Fibroblast of lung (primary cell): Measurements from ENCODE around the gene SLC5A12. TPM values are rescaled to one million over a fixed set of nuclear protein-coding genes. Genes with fewer than 3 reads are reported as not detected.

Source experiments
- DNase-seq, 2 donors: peaks; one replicate each; pipeline versions ENCODE4 v3.0.0 to v3.0.0-alpha.2; 2010; ENCODE audit warnings: low read depth in 2 of 2
- H2AFZ ChIP-seq: 2 replicates; pipeline ENCODE4 v1.5.1; 2012; ENCODE audit warnings: low read length, control low read depth, inconsistent platforms
- H3K27ac ChIP-seq: 2 replicates; pipeline ENCODE4 v1.5.1; 2011; ENCODE audit warnings: low read length, control low read depth; ENCODE audit not compliant: insufficient read depth
- H3K27me3 ChIP-seq: 2 replicates; pipeline ENCODE4 v1.5.1; 2011; ENCODE audit warnings: mild to moderate bottlenecking, low read length; ENCODE audit not compliant: control insufficient read depth, insufficient read depth
- H3K36me3 ChIP-seq: 2 replicates; pipeline ENCODE4 v1.5.1; 2011; ENCODE audit warnings: low read length; ENCODE audit not compliant: control insufficient read depth, insufficient read depth
- H3K4me1 ChIP-seq: 2 replicates; pipeline ENCODE4 v1.5.1; 2011; ENCODE audit warnings: low read length; ENCODE audit not compliant: control insufficient read depth, insufficient read depth; ENCODE audit errors: extremely low read depth
- H3K4me2 ChIP-seq: 2 replicates; pipeline ENCODE4 v1.5.1; 2011; ENCODE audit warnings: low read length, control low read depth; ENCODE audit not compliant: insufficient read depth; ENCODE audit errors: extremely low read depth
- H3K4me3 ChIP-seq, 4 experiments: fragments of 200-600 bp in 1 of 4; sonication (generic) in 1 of 4; replicated peaks in 1 of 4; 2 replicates each; pipeline ENCODE4 v1.5.1; 2011 to 2016; ENCODE audit warnings: low read length in 4 of 4, low read depth in 3 of 4, mild to moderate bottlenecking in 3 of 4, control low read depth in 2 of 4, inconsistent platforms in 1 of 4, mixed read lengths in 1 of 4; ENCODE audit not compliant: insufficient read depth in 1 of 4; ENCODE audit errors: control extremely low read depth in 1 of 4
- H3K79me2 ChIP-seq: 2 replicates; pipeline ENCODE4 v1.5.1; 2012; ENCODE audit warnings: mild to moderate bottlenecking, low read length, inconsistent platforms; ENCODE audit not compliant: control insufficient read depth, insufficient read depth
- H3K9ac ChIP-seq: 2 replicates; pipeline ENCODE4 v1.5.1; 2011; ENCODE audit warnings: mild to moderate bottlenecking, low read length, control low read depth; ENCODE audit not compliant: insufficient read depth
- H3K9me3 ChIP-seq: 2 replicates; pipeline ENCODE4 v1.5.1; 2012; ENCODE audit warnings: low read depth, low read length; ENCODE audit not compliant: control insufficient read depth, insufficient read depth
- H4K20me1 ChIP-seq: 2 replicates; pipeline ENCODE4 v1.5.1; 2011; ENCODE audit warnings: low read length; ENCODE audit not compliant: control insufficient read depth, insufficient read depth; ENCODE audit errors: extremely low read depth
- EZH2 ChIP-seq: IDR thresholded peaks from 2 replicates; pipeline ENCODE4 v1.5.1; 2012; ENCODE audit warnings: low read length, control low read depth, mild to moderate bottlenecking; ENCODE audit errors: missing control alignments
- polyA plus RNA-seq, 2 donors: library from polyadenylated mRNA; depleted of rRNA in 1 of 2; stranded (reverse) in 1 of 2; unstranded in 1 of 2; fragments of >200 nt; gene quantifications; 2 replicates each; pipeline ENCODE4 v1.2.1, GENCODE V29; 2011 to 2012; ENCODE audit warnings: missing spikeins in 1 of 2
- total RNA-seq: library from RNA; depleted of rRNA; stranded (reverse); fragments of >200 nt; gene quantifications from 2 replicates; pipeline ENCODE4 v1.2.1, GENCODE V29; 2014
- TF ChIP-seq, protein P1 (sequence below), 2 donors: IDR thresholded peaks in 1 of 2; conservative IDR thresholded peaks in 1 of 2; 1 replicate in 1 of 2; 2 replicates in 1 of 2; pipeline ENCODE4 v1.5.1; 2011 to 2012; ENCODE audit warnings: low read length in 2 of 2, control low read depth in 1 of 2, inconsistent platforms in 1 of 2, low read depth in 1 of 2, mild to moderate bottlenecking in 1 of 2

SLC5A12 gene
- total and polyA plus RNA-seq, 2 donors (not counting 1 experiment from before 2014, with no cell fraction given), result under 0.01 to 0.03 TPM

DNA sequence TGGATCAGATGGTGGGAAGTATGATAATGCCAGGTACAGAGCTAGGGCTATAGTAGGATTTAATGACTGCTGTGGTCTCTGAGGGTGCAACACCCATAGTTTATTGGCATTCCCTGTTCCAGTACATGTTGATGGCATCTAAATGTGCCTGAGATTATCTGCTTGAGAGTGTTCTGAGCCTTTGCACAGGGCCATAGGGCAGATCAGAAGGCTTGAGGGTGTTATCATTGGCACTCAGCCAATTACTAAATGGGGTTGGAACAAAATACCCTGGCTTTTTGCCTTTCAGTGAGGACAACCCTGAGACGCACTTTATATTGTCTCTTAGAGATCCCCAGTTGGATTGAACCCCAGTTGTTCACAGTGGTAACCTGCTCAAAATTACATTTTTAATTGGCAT is 6.7 kb downstream of the SLC5A12 start:
- H2AFZ ChIP-seq, result no peak overlapping the region
- no peaks in the 10 kb centered on the region for H3K36me3 ChIP-seq
- no peaks in the 10 kb centered on the region for H3K9me3 ChIP-seq
- H3K27ac ChIP-seq, result no peak overlapping the region
- H3K9ac ChIP-seq, result no peak overlapping the region
- H3K27me3 ChIP-seq, result no peaks in the 10 kb centered on the region
- H3K4me3 ChIP-seq, result no peak overlapping the region
- no peak overlapping the region for H3K4me2 ChIP-seq
- H3K4me1 ChIP-seq, result no peaks in the 10 kb centered on the region
- no peaks in the 10 kb centered on the region for H4K20me1 ChIP-seq
- no peak for DNase-seq
- TF ChIP-seq, protein P1, sequence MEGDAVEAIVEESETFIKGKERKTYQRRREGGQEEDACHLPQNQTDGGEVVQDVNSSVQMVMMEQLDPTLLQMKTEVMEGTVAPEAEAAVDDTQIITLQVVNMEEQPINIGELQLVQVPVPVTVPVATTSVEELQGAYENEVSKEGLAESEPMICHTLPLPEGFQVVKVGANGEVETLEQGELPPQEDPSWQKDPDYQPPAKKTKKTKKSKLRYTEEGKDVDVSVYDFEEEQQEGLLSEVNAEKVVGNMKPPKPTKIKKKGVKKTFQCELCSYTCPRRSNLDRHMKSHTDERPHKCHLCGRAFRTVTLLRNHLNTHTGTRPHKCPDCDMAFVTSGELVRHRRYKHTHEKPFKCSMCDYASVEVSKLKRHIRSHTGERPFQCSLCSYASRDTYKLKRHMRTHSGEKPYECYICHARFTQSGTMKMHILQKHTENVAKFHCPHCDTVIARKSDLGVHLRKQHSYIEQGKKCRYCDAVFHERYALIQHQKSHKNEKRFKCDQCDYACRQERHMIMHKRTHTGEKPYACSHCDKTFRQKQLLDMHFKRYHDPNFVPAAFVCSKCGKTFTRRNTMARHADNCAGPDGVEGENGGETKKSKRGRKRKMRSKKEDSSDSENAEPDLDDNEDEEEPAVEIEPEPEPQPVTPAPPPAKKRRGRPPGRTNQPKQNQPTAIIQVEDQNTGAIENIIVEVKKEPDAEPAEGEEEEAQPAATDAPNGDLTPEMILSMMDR (conservative IDR thresholded peaks at IDR 0.05 in 1 of 2, IDR thresholded peaks at IDR 0.05 in 1 of 2; ENCODE audit: low read depth in 1 of 2, low read length in 2 of 2), result no peak
- TF ChIP-seq EZH2, result no peak
- no peaks in the 10 kb centered on the region for H3K79me2 ChIP-seq

DNA sequence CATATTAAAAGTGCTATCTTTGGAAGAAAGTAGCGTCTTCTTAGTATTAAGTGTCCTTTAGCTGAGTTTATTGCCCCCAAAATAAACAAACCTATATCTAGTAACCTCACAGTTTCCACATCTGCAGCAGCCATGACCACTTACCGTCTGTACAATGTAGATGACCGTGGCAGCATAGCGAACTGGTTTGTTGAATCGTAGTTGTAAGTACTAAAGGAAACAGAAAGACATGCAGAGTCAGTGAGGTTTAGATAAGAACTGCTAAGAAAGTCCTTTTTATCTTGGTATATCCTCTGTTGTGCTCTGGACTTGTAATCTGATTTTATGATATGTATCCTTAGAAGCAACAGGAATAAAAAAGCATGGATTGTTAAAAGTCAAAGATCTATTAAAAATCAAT is 9.4 kb downstream of the SLC5A12 start:
- H3K9me3 ChIP-seq, result no peaks in the 10 kb centered on the region
- H3K4me2 ChIP-seq, result no peak overlapping the region
- no peaks in the 10 kb centered on the region for H3K4me1 ChIP-seq
- no peak overlapping the region for H3K9ac ChIP-seq
- H2AFZ ChIP-seq, result no peak overlapping the region
- no peaks in the 10 kb centered on the region for H3K27me3 ChIP-seq
- H3K27ac ChIP-seq, result no peak overlapping the region
- no peaks in the 10 kb centered on the region for H3K36me3 ChIP-seq
- H3K4me3 ChIP-seq, result no peak overlapping the region
- no peaks in the 10 kb centered on the region for H4K20me1 ChIP-seq
- DNase-seq, result no peak
- TF ChIP-seq EZH2, result no peak
- TF ChIP-seq, protein P1 (conservative IDR thresholded peaks at IDR 0.05 in 1 of 2, IDR thresholded peaks at IDR 0.05 in 1 of 2; ENCODE audit: low read depth in 1 of 2, low read length in 2 of 2), result no peak
- no peaks in the 10 kb centered on the region for H3K79me2 ChIP-seq

DNA sequence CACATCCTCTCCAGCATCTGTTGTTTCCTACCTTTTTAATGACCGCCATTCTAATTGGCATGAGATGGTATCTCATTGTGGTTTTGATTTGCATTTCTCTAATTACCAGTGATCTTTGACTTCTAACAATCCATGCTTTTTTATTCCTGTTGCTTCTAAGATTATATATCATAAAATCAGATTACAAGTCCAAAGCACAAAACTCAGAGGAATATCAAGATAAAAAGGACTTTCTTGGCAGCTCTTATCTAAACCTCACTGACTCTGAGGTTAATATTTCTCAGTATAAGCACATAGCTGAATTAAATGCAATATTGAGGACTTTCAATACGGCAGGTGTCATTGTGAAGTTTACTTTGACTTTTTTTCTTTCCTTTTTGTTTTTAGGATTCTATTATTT is 11.4 kb downstream of the SLC5A12 start:
- no peak overlapping the region for H3K4me2 ChIP-seq
- no peaks in the 10 kb centered on the region for H3K27me3 ChIP-seq
- no peaks in the 10 kb centered on the region for H3K9me3 ChIP-seq
- no peaks in the 10 kb centered on the region for H3K36me3 ChIP-seq
- no peaks in the 10 kb centered on the region for H4K20me1 ChIP-seq
- H3K4me1 ChIP-seq, result no peaks in the 10 kb centered on the region
- H2AFZ ChIP-seq, result no peak overlapping the region
- DNase-seq, result no peak
- no peak overlapping the region for H3K27ac ChIP-seq
- no peaks in the 10 kb centered on the region for H3K79me2 ChIP-seq
- no peak for TF ChIP-seq EZH2
- TF ChIP-seq, protein P1 (conservative IDR thresholded peaks at IDR 0.05 in 1 of 2, IDR thresholded peaks at IDR 0.05 in 1 of 2; ENCODE audit: low read depth in 1 of 2, low read length in 2 of 2), result no peak
- H3K4me3 ChIP-seq, result no peak overlapping the region
- no peak overlapping the region for H3K9ac ChIP-seq
